VCaP (cell line): ENCODE measurements around the gene MKRN1.
A peak's percentile ranks its signal among the peaks of the same experiment; 100 is the strongest.

Experiments
- H3K27ac ChIP-seq: fragments of 450-650 bp; 2 replicates; pipeline ENCODE4 v1.5.1; 2017
- CTCF ChIP-seq: fragments of 450-650 bp; conservative IDR thresholded peaks from 2 replicates; pipeline ENCODE4 v1.5.1; 2017; ENCODE audit warnings: mild to moderate bottlenecking, moderate library complexity

The MKRN1 gene

GRCh38 chr7:140497241-140497769 lies 18.0 kb upstream of the MKRN1 start:
- no peak overlapping the region for H3K27ac ChIP-seq
- no peak for TF ChIP-seq CTCF

GRCh38 chr7:140495514-140496097 lies 16.3 kb upstream of the MKRN1 start:
- H3K27ac ChIP-seq, result no peak overlapping the region
- TF ChIP-seq CTCF, result no peak

GRCh38 chr7:140494867-140495266 lies 15.6 kb upstream of the MKRN1 start:
- TF ChIP-seq CTCF, result no peak
- no peak overlapping the region for H3K27ac ChIP-seq

- no peak for TF ChIP-seq CTCF
- no peak overlapping the region for H3K27ac ChIP-seq
Measured at GRCh38 chr7:140489026-140489359, 9.7 kb upstream of the MKRN1 start.

GRCh38 chr7:140485500-140486265 lies 6.4 kb upstream of the MKRN1 start:
- no peak for TF ChIP-seq CTCF
- H3K27ac ChIP-seq, result peak overlapping the region; percentile 76

GRCh38 chr7:140484951-140485499 lies 5.7 kb upstream of the MKRN1 start:
- H3K27ac ChIP-seq, result peak overlapping the region; percentile 76
- no peak for TF ChIP-seq CTCF

- TF ChIP-seq CTCF, result no peak
- peak overlapping the region; percentile 76 for H3K27ac ChIP-seq
Measured at GRCh38 chr7:140484479-140484878, 5.2 kb upstream of the MKRN1 start.
